Liver (tissue), 9 donors: ENCODE measurements around the gene LBX1. TPM values are rescaled to one million over a fixed set of nuclear protein-coding genes. Genes with fewer than 3 reads are reported as not detected.

ENCODE experiments used
- DNase-seq: peaks from one replicate; pipeline ENCODE4 v3.0.0-alpha.2; 2017; ENCODE audit warnings: low spot score
- H3K27ac ChIP-seq, 2 donors: one replicate each; pipeline ENCODE4 v1.7.0; 2013; ENCODE audit warnings: inconsistent platforms in 2 of 2, low read length in 2 of 2, control low read depth in 1 of 2, low read depth in 1 of 2, mild to moderate bottlenecking in 1 of 2
- H3K27me3 ChIP-seq, 4 donors: one replicate each; pipeline versions ENCODE4 v1.6.1 to v1.7.0; 2013; ENCODE audit warnings: low read length in 3 of 4, inconsistent platforms in 1 of 4, mild to moderate bottlenecking in 1 of 4, moderate library complexity in 1 of 4; ENCODE audit not compliant: control insufficient read depth in 4 of 4, insufficient read depth in 4 of 4
- H3K36me3 ChIP-seq, 4 donors: one replicate each; pipeline versions ENCODE4 v1.6.1 to v1.7.0; 2013; ENCODE audit warnings: low read length in 3 of 4, mild to moderate bottlenecking in 3 of 4, low read depth in 1 of 4, moderate library complexity in 1 of 4; ENCODE audit not compliant: control insufficient read depth in 4 of 4, insufficient read depth in 3 of 4
- H3K4me1 ChIP-seq, 4 donors: one replicate each; pipeline versions ENCODE4 v1.6.1 to v1.7.0; 2013; ENCODE audit warnings: low read length in 3 of 4, mild to moderate bottlenecking in 3 of 4, moderate library complexity in 1 of 4; ENCODE audit not compliant: control insufficient read depth in 4 of 4, insufficient read depth in 4 of 4
- H3K4me3 ChIP-seq, 3 donors: one replicate each; pipeline versions ENCODE4 v1.6.1 to v1.7.0; 2013; ENCODE audit warnings: low read length in 3 of 3, control low read depth in 1 of 3, low read depth in 1 of 3, mild to moderate bottlenecking in 1 of 3
- H3K9ac ChIP-seq, 2 donors: one replicate each; pipeline ENCODE4 v1.7.0; 2013; ENCODE audit warnings: low read length in 2 of 2, mild to moderate bottlenecking in 2 of 2, moderate library complexity in 2 of 2, control low read depth in 1 of 2, low read depth in 1 of 2
- H3K9me3 ChIP-seq, 4 donors: one replicate each; pipeline versions ENCODE4 v1.6.1 to v1.7.0; 2013; ENCODE audit warnings: low read length in 3 of 4; ENCODE audit not compliant: control insufficient read depth in 4 of 4
- FOXA1 ChIP-seq: IDR thresholded peaks from 2 replicates; pipeline ENCODE4 v1.6.1; 2016; ENCODE audit warnings: antibody characterized with exemption
- FOXA2 ChIP-seq: IDR thresholded peaks from 2 replicates; pipeline ENCODE4 v1.6.1; 2016; ENCODE audit warnings: antibody characterized with exemption
- GABPA ChIP-seq, 2 donors: IDR thresholded peaks in 1 of 2; conservative IDR thresholded peaks in 1 of 2; 2 replicates each; pipeline ENCODE4 v1.6.1; 2016; ENCODE audit warnings: antibody characterized with exemption in 2 of 2, mild to moderate bottlenecking in 1 of 2, moderate library complexity in 1 of 2
- JUND ChIP-seq, 2 donors: IDR thresholded peaks; 2 replicates each; pipeline ENCODE4 v1.6.1; 2016; ENCODE audit warnings: antibody characterized with exemption in 2 of 2
- NR2F2 ChIP-seq: IDR thresholded peaks from 2 replicates; pipeline ENCODE4 v1.6.1; 2016; ENCODE audit warnings: antibody characterized with exemption
- RAD21 ChIP-seq, 2 donors: IDR thresholded peaks; 2 replicates each; pipeline ENCODE4 v1.6.1; 2016; ENCODE audit warnings: antibody characterized with exemption in 2 of 2, mild to moderate bottlenecking in 2 of 2
- YY1 ChIP-seq: IDR thresholded peaks from 2 replicates; pipeline ENCODE4 v1.6.1; 2016; ENCODE audit warnings: antibody characterized with exemption, mild to moderate bottlenecking
- WGBS: extraction: QIAGEN DNeasy Blood & Tissue Kit; methylation state at CpG from one replicate; pipeline ENCODE4 v1.1.7; 2013; 5-methylcytosine and 5-hydroxymethylcytosine counted together
- polyA plus RNA-seq, 2 donors: library from polyadenylated mRNA; stranded (reverse) in 1 of 2; unstranded in 1 of 2; fragments of 200-250 nt in 1 of 2; fragments of >200 nt in 1 of 2; fragmentation: Nextera tagmentation in 1 of 2; extraction: Ambion mirVana in 1 of 2; gene quantifications; one replicate each; pipeline versions ENCODE4 v1.2.1 to v1.2.3, GENCODE V29; 2013 to 2015
- total RNA-seq, 2 donors: library from RNA; depleted of rRNA; stranded (reverse); fragments of >200 nt; gene quantifications; one replicate each; pipeline ENCODE4 v1.2.3, GENCODE V29; 2014
- TF ChIP-seq, protein P1 (sequence below): IDR thresholded peaks from 2 replicates; pipeline ENCODE4 v1.6.1; 2016; ENCODE audit warnings: antibody characterized with exemption, mild to moderate bottlenecking
- TF ChIP-seq, protein P2 (sequence below): IDR thresholded peaks from 2 replicates; pipeline ENCODE4 v1.6.1; 2016; ENCODE audit warnings: antibody characterized with exemption
- TF ChIP-seq, protein P3 (sequence below): IDR thresholded peaks from 2 replicates; pipeline ENCODE4 v1.6.1; 2016; ENCODE audit warnings: antibody characterized with exemption
- donor health status: healthy.
- donor health status: healthy.
- donor health status: healthy.
- donor health status: healthy.
- donor health status: healthy.

The LBX1 gene
- total and polyA plus RNA-seq, 4 donors, result not detected

DNA sequence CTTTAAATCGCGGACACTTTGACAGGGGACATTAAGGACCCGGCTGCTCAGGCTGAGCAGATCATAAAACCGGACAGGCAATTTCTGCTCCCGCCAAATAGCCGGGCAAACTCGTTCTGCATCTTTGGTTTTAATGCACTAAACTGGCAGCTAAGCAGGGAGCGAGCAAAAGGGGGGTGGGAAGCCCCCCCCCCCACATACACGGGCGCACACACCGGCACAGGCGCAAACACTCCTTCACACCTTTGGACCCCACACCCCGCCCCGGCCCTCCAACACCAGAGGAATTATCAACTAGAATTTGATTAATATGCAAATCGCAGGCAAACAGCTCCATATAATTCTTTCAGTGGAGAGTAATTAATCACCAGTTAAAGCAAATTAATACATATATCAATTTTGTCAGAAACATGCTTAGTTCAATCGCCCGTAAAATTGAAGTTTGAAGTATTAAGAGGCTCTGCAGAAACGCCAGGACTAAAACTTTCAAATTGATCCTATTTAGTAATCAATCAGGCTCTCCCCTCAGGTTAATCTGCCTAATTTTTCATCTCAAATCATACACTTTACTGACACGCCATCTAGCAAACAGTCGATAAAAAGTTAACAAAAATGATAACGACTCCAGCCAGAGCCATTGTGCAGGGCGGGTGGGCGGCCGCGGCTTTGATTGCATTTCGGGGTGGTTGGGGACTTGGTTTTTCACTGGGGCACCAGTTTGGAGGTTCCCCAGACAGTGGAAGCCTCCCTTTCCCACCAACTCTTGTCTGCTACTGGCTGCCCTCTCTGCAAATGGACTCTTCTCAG, 9.9 kb downstream of the LBX1 start:
- H3K4me3 ChIP-seq, result no peak overlapping the region
- no peak for DNase-seq
- WGBS, result 14% methylated on average over 26 of the region's 26 CpGs
- no peaks in the 10 kb centered on the region for H3K36me3 ChIP-seq
- peaks cover 10 to 40% (median 19%) of the 10 kb centered on the region in 4 donors for H3K4me1 ChIP-seq
- H3K27ac ChIP-seq, result no peak overlapping the region
- no peaks in the 10 kb centered on the region for H3K9me3 ChIP-seq
- TF ChIP-seq, protein P1, sequence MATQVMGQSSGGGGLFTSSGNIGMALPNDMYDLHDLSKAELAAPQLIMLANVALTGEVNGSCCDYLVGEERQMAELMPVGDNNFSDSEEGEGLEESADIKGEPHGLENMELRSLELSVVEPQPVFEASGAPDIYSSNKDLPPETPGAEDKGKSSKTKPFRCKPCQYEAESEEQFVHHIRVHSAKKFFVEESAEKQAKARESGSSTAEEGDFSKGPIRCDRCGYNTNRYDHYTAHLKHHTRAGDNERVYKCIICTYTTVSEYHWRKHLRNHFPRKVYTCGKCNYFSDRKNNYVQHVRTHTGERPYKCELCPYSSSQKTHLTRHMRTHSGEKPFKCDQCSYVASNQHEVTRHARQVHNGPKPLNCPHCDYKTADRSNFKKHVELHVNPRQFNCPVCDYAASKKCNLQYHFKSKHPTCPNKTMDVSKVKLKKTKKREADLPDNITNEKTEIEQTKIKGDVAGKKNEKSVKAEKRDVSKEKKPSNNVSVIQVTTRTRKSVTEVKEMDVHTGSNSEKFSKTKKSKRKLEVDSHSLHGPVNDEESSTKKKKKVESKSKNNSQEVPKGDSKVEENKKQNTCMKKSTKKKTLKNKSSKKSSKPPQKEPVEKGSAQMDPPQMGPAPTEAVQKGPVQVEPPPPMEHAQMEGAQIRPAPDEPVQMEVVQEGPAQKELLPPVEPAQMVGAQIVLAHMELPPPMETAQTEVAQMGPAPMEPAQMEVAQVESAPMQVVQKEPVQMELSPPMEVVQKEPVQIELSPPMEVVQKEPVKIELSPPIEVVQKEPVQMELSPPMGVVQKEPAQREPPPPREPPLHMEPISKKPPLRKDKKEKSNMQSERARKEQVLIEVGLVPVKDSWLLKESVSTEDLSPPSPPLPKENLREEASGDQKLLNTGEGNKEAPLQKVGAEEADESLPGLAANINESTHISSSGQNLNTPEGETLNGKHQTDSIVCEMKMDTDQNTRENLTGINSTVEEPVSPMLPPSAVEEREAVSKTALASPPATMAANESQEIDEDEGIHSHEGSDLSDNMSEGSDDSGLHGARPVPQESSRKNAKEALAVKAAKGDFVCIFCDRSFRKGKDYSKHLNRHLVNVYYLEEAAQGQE, result no peak
- TF ChIP-seq FOXA1, result no peak
- TF ChIP-seq, protein P2, sequence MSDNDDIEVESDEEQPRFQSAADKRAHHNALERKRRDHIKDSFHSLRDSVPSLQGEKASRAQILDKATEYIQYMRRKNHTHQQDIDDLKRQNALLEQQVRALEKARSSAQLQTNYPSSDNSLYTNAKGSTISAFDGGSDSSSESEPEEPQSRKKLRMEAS, result no peak
- no peak for TF ChIP-seq JUND (IDR thresholded peaks at IDR 0.05)
- no peak for TF ChIP-seq GABPA (IDR thresholded peaks at IDR 0.05 in 1 of 2, conservative IDR thresholded peaks at IDR 0.05 in 1 of 2)
- no peak for TF ChIP-seq NR2F2
- no peak for TF ChIP-seq RAD21 (IDR thresholded peaks at IDR 0.05)
- no peak for TF ChIP-seq YY1
- TF ChIP-seq, protein P3, sequence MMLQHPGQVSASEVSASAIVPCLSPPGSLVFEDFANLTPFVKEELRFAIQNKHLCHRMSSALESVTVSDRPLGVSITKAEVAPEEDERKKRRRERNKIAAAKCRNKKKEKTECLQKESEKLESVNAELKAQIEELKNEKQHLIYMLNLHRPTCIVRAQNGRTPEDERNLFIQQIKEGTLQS, result no peak
- no peak overlapping the region for H3K9ac ChIP-seq
- peaks cover 0 to 36% (median 23%) of the 10 kb centered on the region in 4 donors for H3K27me3 ChIP-seq

DNA sequence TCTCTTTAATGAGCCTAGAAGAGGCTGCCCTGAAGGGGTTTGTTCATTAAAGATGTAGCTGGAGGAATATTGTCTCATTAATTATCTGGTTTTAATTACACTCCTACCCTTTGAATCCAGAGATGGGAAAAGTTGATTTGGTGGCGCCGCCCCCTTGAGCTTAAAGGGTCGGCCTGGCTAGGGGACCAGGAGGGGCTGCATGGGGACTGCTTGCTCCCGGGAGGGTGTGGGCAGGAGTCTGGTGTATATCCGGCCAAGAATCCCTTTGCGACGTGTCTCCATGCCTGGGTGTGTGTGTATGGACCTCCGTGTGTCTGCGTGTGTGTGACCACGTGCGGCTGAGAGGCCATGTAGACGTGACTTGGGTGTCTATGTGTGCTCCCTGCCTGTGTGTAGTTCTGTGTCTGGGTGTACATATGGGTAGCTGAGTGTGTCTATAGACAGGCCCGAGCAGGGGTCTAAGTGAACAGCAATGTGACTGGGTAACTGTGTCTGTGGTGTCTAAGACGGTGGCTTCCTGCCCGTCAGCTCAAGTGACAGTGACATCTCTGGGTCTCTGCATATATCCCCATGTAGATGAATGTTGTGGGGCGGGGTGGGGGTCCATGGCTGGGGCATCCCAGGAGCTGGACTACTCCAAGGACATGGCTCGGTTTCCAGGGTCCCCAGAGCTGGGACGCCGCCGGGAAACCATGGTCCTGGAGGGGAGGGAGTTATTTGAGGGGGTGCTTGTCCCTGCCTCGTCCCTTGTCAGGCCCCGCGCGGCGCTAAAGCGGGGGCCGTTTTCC, 10.7 kb downstream of the LBX1 start:
- H3K4me1 ChIP-seq, result peaks cover 14 to 42% (median 20%) of the 10 kb centered on the region in 4 donors
- no peaks in the 10 kb centered on the region for H3K36me3 ChIP-seq
- no peaks in the 10 kb centered on the region for H3K9me3 ChIP-seq
- 7% methylated on average over 27 of the region's 27 CpGs for WGBS
- H3K27ac ChIP-seq, result no peak overlapping the region
- H3K4me3 ChIP-seq, result no peak overlapping the region
- no peak overlapping the region for H3K9ac ChIP-seq
- H3K27me3 ChIP-seq, result peaks cover 0 to 33% (median 22%) of the 10 kb centered on the region in 4 donors
- no peak for DNase-seq
- TF ChIP-seq FOXA2, result no peak
- TF ChIP-seq YY1, result no peak
